K562 (cell line): Measurements from ENCODE around the gene EPB42. TPM values are rescaled to one million over a fixed set of nuclear protein-coding genes. Genes with fewer than 3 reads are reported as not detected.
A peak's percentile ranks its signal among the peaks of the same experiment; 100 is the strongest.

Source experiments
- ATF7 ChIP-seq: fragments of 450-650 bp; IDR thresholded peaks from 2 replicates; pipeline ENCODE4 v1.7.1; 2014; ENCODE audit warnings: mild to moderate bottlenecking, moderate library complexity
- BCLAF1 ChIP-seq, 2 experiments: fragments of 450-650 bp in 1 of 2; IDR thresholded peaks; 2 replicates each; pipeline ENCODE4 v1.6.1; 2011 to 2017; ENCODE audit warnings: low read depth in 2 of 2, antibody characterized with exemption in 1 of 2, borderline replicate concordance in 1 of 2, low read length in 1 of 2, mild to moderate bottlenecking in 1 of 2, mixed read lengths in 1 of 2; ENCODE audit not compliant: control insufficient read depth in 1 of 2
- FOSL1 ChIP-seq: fragments of 200-800 bp; sonication (Bioruptor generic); conservative IDR thresholded peaks from 2 replicates; pipeline ENCODE4 v1.6.1; 2016; ENCODE audit warnings: missing genetic modification characterization, missing compliant biosample characterization
- GTF2E2 ChIP-seq: fragments of 200-800 bp; sonication (Bioruptor generic); IDR thresholded peaks from 2 replicates; pipeline ENCODE4 v1.6.1; 2016; ENCODE audit warnings: missing genetic modification characterization, missing compliant biosample characterization
- RB1 ChIP-seq: fragments of 450-650 bp; IDR thresholded peaks from 2 replicates; pipeline ENCODE4 v1.6.1; 2017; ENCODE audit warnings: low read depth, mild to moderate bottlenecking
- SRSF7 ChIP-seq: fragments of 200-400 bp; formaldehyde crosslinking; optimal IDR thresholded peaks from 2 replicates; pipeline ENCODE3; 2017; ENCODE audit warnings: mild to moderate bottlenecking, low read depth, low read length
- polyA plus RNA-seq, 8 experiments: library from polyadenylated mRNA; depleted of rRNA in 4 of 8; stranded (reverse) in 5 of 8; unstranded in 3 of 8; fragments of >200 nt; fragmentation: Nextera tagmentation in 2 of 8; fragmentation: Illumina TruSeq in 1 of 8; extraction: Ambion mirVana in 2 of 8; extraction: Trizol in 1 of 8; gene quantifications; 2 replicates each; pipeline versions ENCODE4 v1.2.1 to v1.2.3, GENCODE V29; 2011 to 2014; ENCODE audit warnings: inconsistent platforms in 1 of 8, missing spikeins in 1 of 8
- total RNA-seq, 7 experiments: library from RNA; depleted of rRNA in 6 of 7; stranded (reverse); fragments of >200 nt in 6 of 7; fragmentation: Illumina TruSeq in 2 of 7; extraction: Trizol in 2 of 7; gene quantifications; 2 replicates each; pipeline versions ENCODE4 v1.2.1 to v1.2.3, GENCODE V29; 2011 to 2021; ENCODE audit warnings: low replicate concordance in 1 of 7
- TF ChIP-seq, protein P1 (sequence below): fragments of 250-450 bp; sonication (Bioruptor Pico); IDR thresholded peaks from 2 replicates; pipeline ENCODE4 v1.4.0; 2020; ENCODE audit warnings: borderline replicate concordance
- TF ChIP-seq, protein P2 (sequence below): fragments of 250-450 bp; sonication (Bioruptor Pico); IDR thresholded peaks from 2 replicates; pipeline ENCODE4 v1.8.0; 2022; ENCODE audit warnings: moderate library complexity, mild to moderate bottlenecking, inconsistent platforms

The EPB42 gene
- total and polyA plus RNA-seq, 9 of the 15 experiments (the other 6 are each of a cell fraction or from before 2014, with no cell fraction given) = 0.38 to 2.3 (median 1.4) TPM

GRCh38 chr15:43249699-43250203, 28.9 kb upstream of the EPB42 start (continued):
- TF ChIP-seq, protein P1, sequence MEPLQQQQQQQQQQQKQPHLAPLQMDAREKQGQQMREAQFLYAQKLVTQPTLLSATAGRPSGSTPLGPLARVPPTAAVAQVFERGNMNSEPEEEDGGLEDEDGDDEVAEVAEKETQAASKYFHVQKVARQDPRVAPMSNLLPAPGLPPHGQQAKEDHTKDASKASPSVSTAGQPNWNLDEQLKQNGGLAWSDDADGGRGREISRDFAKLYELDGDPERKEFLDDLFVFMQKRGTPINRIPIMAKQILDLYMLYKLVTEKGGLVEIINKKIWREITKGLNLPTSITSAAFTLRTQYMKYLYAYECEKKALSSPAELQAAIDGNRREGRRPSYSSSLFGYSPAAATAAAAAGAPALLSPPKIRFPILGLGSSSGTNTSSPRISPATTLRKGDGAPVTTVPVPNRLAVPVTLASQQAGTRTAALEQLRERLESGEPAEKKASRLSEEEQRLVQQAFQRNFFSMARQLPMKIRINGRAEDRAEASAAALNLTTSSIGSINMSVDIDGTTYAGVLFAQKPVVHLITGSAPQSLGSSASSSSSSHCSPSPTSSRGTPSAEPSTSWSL (CRISPR knock-in tag) = no peak
- peak; percentile 28; the same call in 1 of the 2 replicates for TF ChIP-seq ATF7
- peak; percentile 58 for TF ChIP-seq FOSL1
- TF ChIP-seq, protein P2, sequence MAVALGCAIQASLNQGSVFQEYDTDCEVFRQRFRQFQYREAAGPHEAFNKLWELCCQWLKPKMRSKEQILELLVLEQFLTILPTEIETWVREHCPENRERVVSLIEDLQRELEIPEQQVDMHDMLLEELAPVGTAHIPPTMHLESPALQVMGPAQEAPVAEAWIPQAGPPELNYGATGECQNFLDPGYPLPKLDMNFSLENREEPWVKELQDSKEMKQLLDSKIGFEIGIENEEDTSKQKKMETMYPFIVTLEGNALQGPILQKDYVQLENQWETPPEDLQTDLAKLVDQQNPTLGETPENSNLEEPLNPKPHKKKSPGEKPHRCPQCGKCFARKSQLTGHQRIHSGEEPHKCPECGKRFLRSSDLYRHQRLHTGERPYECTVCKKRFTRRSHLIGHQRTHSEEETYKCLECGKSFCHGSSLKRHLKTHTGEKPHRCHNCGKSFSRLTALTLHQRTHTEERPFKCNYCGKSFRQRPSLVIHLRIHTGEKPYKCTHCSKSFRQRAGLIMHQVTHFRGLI (CRISPR knock-in tag) = no peak
- no peak for TF ChIP-seq GTF2E2
- no peak for TF ChIP-seq RB1
- TF ChIP-seq SRSF7 = no peak
- no peak for TF ChIP-seq BCLAF1 (IDR thresholded peaks at IDR 0.05; ENCODE audit: borderline replicate concordance in 1 of 2, control insufficient read depth in 1 of 2, low read depth in 2 of 2, low read length in 1 of 2)
